ENCODE data around the gene PDXK.

DNA sequence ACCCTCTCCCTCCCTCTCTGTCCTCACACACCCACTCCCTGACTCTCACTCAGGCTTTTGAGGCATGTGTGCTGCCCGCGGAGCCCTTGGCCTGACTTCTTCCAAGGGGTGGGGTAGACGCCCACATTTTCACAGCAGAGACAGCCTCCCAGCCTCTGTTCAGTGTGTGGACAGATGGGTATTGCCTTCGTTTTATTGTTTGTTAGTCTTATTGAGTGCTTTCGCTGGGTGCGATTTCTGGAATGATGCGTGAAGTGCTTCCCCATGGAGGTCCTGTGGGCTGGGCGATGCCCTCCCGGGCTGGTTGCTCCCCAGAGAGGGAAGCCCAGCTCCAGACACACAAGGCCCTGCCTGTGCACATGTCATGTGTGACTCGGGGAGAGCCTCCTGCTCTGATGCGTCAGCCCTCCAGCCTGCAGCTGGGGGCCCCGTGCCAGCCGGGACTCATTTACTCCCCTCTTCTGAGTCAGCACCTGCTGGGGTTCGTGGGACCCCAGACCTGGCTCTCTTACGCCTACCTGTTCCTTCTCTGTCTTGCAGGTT, 14.7 kb downstream of the PDXK start:
- no peak for TF ChIP-seq POLR2A (IDR thresholded peaks at IDR 0.05)
- TF ChIP-seq, protein P1, sequence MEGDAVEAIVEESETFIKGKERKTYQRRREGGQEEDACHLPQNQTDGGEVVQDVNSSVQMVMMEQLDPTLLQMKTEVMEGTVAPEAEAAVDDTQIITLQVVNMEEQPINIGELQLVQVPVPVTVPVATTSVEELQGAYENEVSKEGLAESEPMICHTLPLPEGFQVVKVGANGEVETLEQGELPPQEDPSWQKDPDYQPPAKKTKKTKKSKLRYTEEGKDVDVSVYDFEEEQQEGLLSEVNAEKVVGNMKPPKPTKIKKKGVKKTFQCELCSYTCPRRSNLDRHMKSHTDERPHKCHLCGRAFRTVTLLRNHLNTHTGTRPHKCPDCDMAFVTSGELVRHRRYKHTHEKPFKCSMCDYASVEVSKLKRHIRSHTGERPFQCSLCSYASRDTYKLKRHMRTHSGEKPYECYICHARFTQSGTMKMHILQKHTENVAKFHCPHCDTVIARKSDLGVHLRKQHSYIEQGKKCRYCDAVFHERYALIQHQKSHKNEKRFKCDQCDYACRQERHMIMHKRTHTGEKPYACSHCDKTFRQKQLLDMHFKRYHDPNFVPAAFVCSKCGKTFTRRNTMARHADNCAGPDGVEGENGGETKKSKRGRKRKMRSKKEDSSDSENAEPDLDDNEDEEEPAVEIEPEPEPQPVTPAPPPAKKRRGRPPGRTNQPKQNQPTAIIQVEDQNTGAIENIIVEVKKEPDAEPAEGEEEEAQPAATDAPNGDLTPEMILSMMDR (IDR thresholded peaks at IDR 0.05): no peak
